GM12878 (cell line): ENCODE measurements around the gene KIAA0930.

Source experiments
- CTCF ChIP-seq, 3 experiments: IDR thresholded peaks in 2 of 3; conservative IDR thresholded peaks in 1 of 3; 2 replicates each; pipeline ENCODE4 v1.5.1; 2011; ENCODE audit warnings: low read depth in 3 of 3, low read length in 3 of 3, mild to moderate bottlenecking in 3 of 3, control low read depth in 2 of 3, moderate library complexity in 2 of 3, inconsistent platforms in 1 of 3, mixed read lengths in 1 of 3; ENCODE audit not compliant: control insufficient read depth in 2 of 3, insufficient read depth in 1 of 3; ENCODE audit errors: extremely low read depth in 1 of 3
- EP300 ChIP-seq, 2 experiments: fragments of 150-350 bp in 1 of 2; IDR thresholded peaks; 2 replicates each; pipeline ENCODE4 v1.6.1; 2011 to 2012; ENCODE audit warnings: low read depth in 2 of 2, low read length in 2 of 2, borderline replicate concordance in 1 of 2, improper control_type of control experiment in 1 of 2, inconsistent platforms in 1 of 2; ENCODE audit not compliant: control insufficient read depth in 1 of 2
- FOXM1 ChIP-seq: IDR thresholded peaks from 2 replicates; pipeline ENCODE4 v1.6.1; 2012; ENCODE audit warnings: low read depth, mild to moderate bottlenecking, inconsistent platforms, low read length, moderate library complexity
- JUNB ChIP-seq: IDR thresholded peaks from 2 replicates; pipeline ENCODE4 v1.6.1; 2016; ENCODE audit warnings: antibody characterized with exemption, mild to moderate bottlenecking
- RAD51 ChIP-seq: fragments of 450-650 bp; IDR thresholded peaks from 2 replicates; pipeline ENCODE4 v1.6.1; 2016; ENCODE audit warnings: moderate library complexity, mild to moderate bottlenecking, inconsistent platforms
- USF1 ChIP-seq: IDR thresholded peaks from 2 replicates; pipeline ENCODE4 v1.6.1; 2011; ENCODE audit warnings: borderline replicate concordance, low read depth, mild to moderate bottlenecking, moderate library complexity, mixed read lengths, low read length; ENCODE audit not compliant: insufficient read depth; ENCODE audit errors: extremely low read length
- YY1 ChIP-seq: IDR thresholded peaks from 2 replicates; pipeline ENCODE4 v1.6.1; 2011; ENCODE audit warnings: low read depth, mild to moderate bottlenecking, low read length

- no peak for TF ChIP-seq FOXM1
- no peak for TF ChIP-seq CTCF (IDR thresholded peaks at IDR 0.05 in 2 of 3, conservative IDR thresholded peaks at IDR 0.05 in 1 of 3; ENCODE audit: control insufficient read depth in 2 of 3, extremely low read depth in 1 of 3, insufficient read depth in 1 of 3, low read depth in 3 of 3, low read length in 3 of 3)
- no peak for TF ChIP-seq RAD51
- TF ChIP-seq YY1: no peak
- no peak for TF ChIP-seq JUNB
- TF ChIP-seq EP300 (IDR thresholded peaks at IDR 0.05; ENCODE audit: borderline replicate concordance in 1 of 2, control insufficient read depth in 1 of 2, low read depth in 2 of 2, low read length in 2 of 2): no peak
- no peak for TF ChIP-seq USF1
Observed at GRCh38 chr22:45286854-45287551, 46.3 kb upstream of the KIAA0930 start.
